Transverse colon (tissue), 4 donors: ENCODE data around the gene FAM83G. TPM values are rescaled to one million over a fixed set of nuclear protein-coding genes. Genes with fewer than 3 reads are reported as not detected.

Source experiments
- DNase-seq: peaks from one replicate; pipeline ENCODE4 v3.0.0-alpha.2; 2019
- H3K27ac ChIP-seq, 4 donors: fragments of 200-600 bp; sonication (generic); 2 replicates each; pipeline ENCODE4 v1.5.1; 2016 to 2018; ENCODE audit warnings: inconsistent platforms in 4 of 4
- H3K27me3 ChIP-seq: fragments of 200-600 bp; sonication (generic); 2 replicates; pipeline ENCODE4 v1.5.1; 2017; ENCODE audit warnings: inconsistent platforms
- H3K36me3 ChIP-seq, 4 donors: fragments of 200-600 bp; sonication (generic); 2 replicates each; pipeline ENCODE4 v1.5.1; 2017 to 2019; ENCODE audit warnings: inconsistent platforms in 4 of 4
- H3K4me1 ChIP-seq, 4 donors: fragments of 200-600 bp; sonication (generic); 2 replicates each; pipeline ENCODE4 v1.5.1; 2017 to 2020; ENCODE audit warnings: inconsistent platforms in 4 of 4
- H3K4me3 ChIP-seq, 4 donors: fragments of 200-600 bp; sonication (generic); 1 replicate in 1 of 4; 2 replicates in 3 of 4; pipeline versions ENCODE4 v1.5.1 to v1.6.1; 2017 to 2019; ENCODE audit warnings: inconsistent platforms in 4 of 4
- H3K9me3 ChIP-seq, 2 donors: fragments of 200-600 bp; sonication (generic); 2 replicates each; pipeline ENCODE4 v1.5.1; 2017 to 2019; ENCODE audit warnings: inconsistent platforms in 2 of 2
- CTCF ChIP-seq, 5 experiments: fragments of 200-600 bp in 3 of 5; fragments of 450-650 bp in 2 of 5; sonication (generic) in 3 of 5; IDR thresholded peaks; 1 replicate in 2 of 5; 2 replicates in 3 of 5; pipeline ENCODE4 v1.5.1; 2016 to 2017; ENCODE audit warnings: antibody characterized with exemption in 5 of 5, inconsistent platforms in 3 of 5, mild to moderate bottlenecking in 2 of 5, moderate library complexity in 1 of 5
- EP300 ChIP-seq: sonication (generic); formaldehyde crosslinking; IDR thresholded peaks from one replicate; pipeline ENCODE4 v1.6.1; 2017; ENCODE audit warnings: antibody characterized with exemption, low read depth
- POLR2A ChIP-seq: fragments of 450-650 bp; IDR thresholded peaks from one replicate; pipeline ENCODE4 v1.6.1; 2016; ENCODE audit warnings: antibody characterized with exemption, mild to moderate bottlenecking, moderate library complexity
- POLR2AphosphoS5 ChIP-seq, 3 donors: sonication (generic); formaldehyde crosslinking; IDR thresholded peaks; one replicate each; pipeline ENCODE4 v1.6.1; 2016; ENCODE audit warnings: antibody characterized with exemption in 3 of 3
- WGBS, 2 donors: methylation state at CpG; one replicate each; pipeline ENCODE4 v1.1.5; 2018; ENCODE audit warnings: low coverage in 1 of 2; 5-methylcytosine and 5-hydroxymethylcytosine counted together
- in situ Hi-C, 4 donors: fragments of 200-750 bp; cut with MboI; loops; one replicate each; pipeline versions ENCODE4 v1.15.0 to v1.15.1; 2017; ENCODE audit warnings: low sequenced_read_pairs in 3 of 4, low pct_ligation_motif_present in 1 of 4, low pct_unique_long_range_greater_than_20kb in 1 of 4
- intact Hi-C: fragments of 100-400 bp; cut with DNase I; formaldehyde crosslinking; loops from one replicate; pipeline ENCODE4 v1.15.1; 2023; ENCODE audit warnings: low total_unique reads
- total RNA-seq, 4 donors: library from RNA; depleted of rRNA; stranded (reverse); fragments of >200 nt; gene quantifications; one replicate each; pipeline ENCODE4 v1.1.0, GENCODE V29; 2016

FAM83G gene
- total RNA-seq, 4 donors from 2014 or later: 33.6 to 75.6 (median 39.4) TPM

- TF ChIP-seq POLR2AphosphoS5 (IDR thresholded peaks at IDR 0.05): no peak
- no peak for TF ChIP-seq POLR2A
- no peak for TF ChIP-seq EP300
- Histone ChIP-seq H3K9me3 (no peaks in the 10 kb centered on the region), H3K36me3 (no peaks in the 10 kb centered on the region), H3K27me3 (no peaks in the 10 kb centered on the region), H3K4me1 (peaks cover 0 to 11% (median 6%) of the 10 kb centered on the region in 4 donors), H3K4me3 (no peak overlapping the region), H3K27ac (no peak overlapping the region)
- intact Hi-C loops: no loop called here
- in situ Hi-C loops: no loop called here
- 87% methylated on average over 6 of the region's 6 CpGs; no CpG with 5 or more reads in 1 of the 2 donors for WGBS, 2 donors
- no peak for DNase-seq
Measured at GRCh38 chr17:19018600-19018950, 14.0 kb upstream of the FAM83G start.

- peak; percentile 35 for DNase-seq
- TF ChIP-seq CTCF (IDR thresholded peaks at IDR 0.05): no peak
- Histone ChIP-seq H3K4me1 (peaks cover 0 to 11% (median 6%) of the 10 kb centered on the region in 4 donors), H3K9me3 (no peaks in the 10 kb centered on the region), H3K27ac (no peak overlapping the region), H3K27me3 (no peaks in the 10 kb centered on the region), H3K36me3 (no peaks in the 10 kb centered on the region), H3K4me3 (no peak overlapping the region)
- intact Hi-C loops: no loop called here
- in situ Hi-C loops: no loop called here
- WGBS, 2 donors: 70% methylated on average over 16 of the region's 16 CpGs; no CpG with 5 or more reads in 1 of the 2 donors
Measured at GRCh38 chr17:19017804-19018599, 13.4 kb upstream of the FAM83G start.

- DNase-seq: no peak
- H3K9me3 ChIP-seq: no peaks in the 10 kb centered on the region
- WGBS, 2 donors: 78% methylated on average over 12 of the region's 12 CpGs; no CpG with 5 or more reads in 1 of the 2 donors
- no peak overlapping the region for H3K27ac ChIP-seq
- no peak overlapping the region for H3K4me3 ChIP-seq
- TF ChIP-seq EP300: no peak
- no peak for TF ChIP-seq CTCF (IDR thresholded peaks at IDR 0.05)
- TF ChIP-seq POLR2AphosphoS5 (IDR thresholded peaks at IDR 0.05): no peak
- no peak for TF ChIP-seq POLR2A
- H3K4me1 ChIP-seq: peaks cover 0 to 11% (median 7%) of the 10 kb centered on the region in 4 donors
- no peaks in the 10 kb centered on the region for H3K27me3 ChIP-seq
- in situ Hi-C loops: no loop called here
- no peaks in the 10 kb centered on the region for H3K36me3 ChIP-seq
- intact Hi-C loops: no loop called here
Measured at GRCh38 chr17:19017401-19017800, 12.8 kb upstream of the FAM83G start.

GRCh38 chr17:19016881-19017280 lies 12.3 kb upstream of the FAM83G start:
- intact Hi-C loops: no loop called here
- H3K9me3 ChIP-seq: no peaks in the 10 kb centered on the region
- no peaks in the 10 kb centered on the region for H3K27me3 ChIP-seq
- no peak overlapping the region for H3K4me3 ChIP-seq
- no peak for TF ChIP-seq EP300
- no peak for TF ChIP-seq CTCF (IDR thresholded peaks at IDR 0.05)
- TF ChIP-seq POLR2AphosphoS5 (IDR thresholded peaks at IDR 0.05): no peak
- TF ChIP-seq POLR2A: no peak
- WGBS, 2 donors: 82% methylated on average over 7 of the region's 7 CpGs; no CpG with 5 or more reads in 1 of the 2 donors
- in situ Hi-C loops: no loop called here
- H3K27ac ChIP-seq: no peak overlapping the region
- peaks cover 2 to 13% (median 12%) of the 10 kb centered on the region in 4 donors for H3K4me1 ChIP-seq
- DNase-seq: no peak
- H3K36me3 ChIP-seq: no peaks in the 10 kb centered on the region
